ENCODE data around the gene ZNF326. TPM values are rescaled to one million over a fixed set of nuclear protein-coding genes. Genes with fewer than 3 reads are reported as not detected.

The ZNF326 gene
- total and polyA plus RNA-seq, 10 of the 15 experiments (the other 5 are each of a cell fraction or from before 2014, with no cell fraction given), result 7.1 to 29.4 (median 21.9) TPM

- TF ChIP-seq FOS (IDR thresholded peaks at IDR 0.05; ENCODE audit: borderline replicate concordance, extremely low read depth, insufficient read length) (no peak), NFXL1 (IDR thresholded peaks at IDR 0.05; ENCODE audit: borderline replicate concordance) (no peak), CHD4 (IDR thresholded peaks at IDR 0.05) (no peak), ZBED1 (IDR thresholded peaks at IDR 0.05; ENCODE audit: borderline replicate concordance) (no peak), MXI1 (IDR thresholded peaks at IDR 0.05; ENCODE audit: low read depth, low read length) (peak; percentile 82), JUND (IDR thresholded peaks at IDR 0.05; ENCODE audit: low read depth, low read length) (no peak), HDAC6 (IDR thresholded peaks at IDR 0.05; ENCODE audit: unreplicated experiment) (no peak), SIN3A (IDR thresholded peaks at IDR 0.05; ENCODE audit: low read depth, low read length) (no peak; the same call in 1 of the 2 replicates), BCL11A (IDR thresholded peaks at IDR 0.05; ENCODE audit: low read depth, low read length) (no peak), ZNF207 (IDR thresholded peaks at IDR 0.05; ENCODE audit: borderline replicate concordance) (no peak), IKZF1 (conservative IDR thresholded peaks at IDR 0.05) (peak; percentile 90), POLR2AphosphoS2 (IDR thresholded peaks at IDR 0.05; ENCODE audit: low read depth, low read length) (peak; percentile 69; the same call in 1 of the 2 replicates), ZNF24 (IDR thresholded peaks at IDR 0.05) (no peak), SRF (IDR thresholded peaks at IDR 0.05; ENCODE audit: low read depth in 2 of 2, low read length in 2 of 2) (no peak), MYC (IDR thresholded peaks at IDR 0.05; ENCODE audit: insufficient read depth, insufficient read length, insufficient replicate concordance, low read length, severe bottlenecking) (peak; percentile 61), FOXK2 (IDR thresholded peaks at IDR 0.05) (no peak), TCF3 (IDR thresholded peaks at IDR 0.05; ENCODE audit: borderline replicate concordance, insufficient read depth, low read depth, low read length) (peak; percentile 75; the same call in 1 of the 2 replicates), ZSCAN29 (IDR thresholded peaks at IDR 0.05) (no peak), TARDBP (IDR thresholded peaks at IDR 0.05; ENCODE audit: borderline replicate concordance) (0 out of 2 replicates have a peak, but pooled peaks have one; percentile 25), ZNF384 (IDR thresholded peaks at IDR 0.05; ENCODE audit: borderline replicate concordance, low read depth, low read length) (no peak)
- TF ChIP-seq, protein P1, sequence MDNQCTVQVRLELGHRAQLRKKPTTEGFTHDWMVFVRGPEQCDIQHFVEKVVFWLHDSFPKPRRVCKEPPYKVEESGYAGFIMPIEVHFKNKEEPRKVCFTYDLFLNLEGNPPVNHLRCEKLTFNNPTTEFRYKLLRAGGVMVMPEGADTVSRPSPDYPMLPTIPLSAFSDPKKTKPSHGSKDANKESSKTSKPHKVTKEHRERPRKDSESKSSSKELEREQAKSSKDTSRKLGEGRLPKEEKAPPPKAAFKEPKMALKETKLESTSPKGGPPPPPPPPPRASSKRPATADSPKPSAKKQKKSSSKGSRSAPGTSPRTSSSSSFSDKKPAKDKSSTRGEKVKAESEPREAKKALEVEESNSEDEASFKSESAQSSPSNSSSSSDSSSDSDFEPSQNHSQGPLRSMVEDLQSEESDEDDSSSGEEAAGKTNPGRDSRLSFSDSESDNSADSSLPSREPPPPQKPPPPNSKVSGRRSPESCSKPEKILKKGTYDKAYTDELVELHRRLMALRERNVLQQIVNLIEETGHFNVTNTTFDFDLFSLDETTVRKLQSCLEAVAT (IDR thresholded peaks at IDR 0.05), result no peak
- TF ChIP-seq, protein P2, sequence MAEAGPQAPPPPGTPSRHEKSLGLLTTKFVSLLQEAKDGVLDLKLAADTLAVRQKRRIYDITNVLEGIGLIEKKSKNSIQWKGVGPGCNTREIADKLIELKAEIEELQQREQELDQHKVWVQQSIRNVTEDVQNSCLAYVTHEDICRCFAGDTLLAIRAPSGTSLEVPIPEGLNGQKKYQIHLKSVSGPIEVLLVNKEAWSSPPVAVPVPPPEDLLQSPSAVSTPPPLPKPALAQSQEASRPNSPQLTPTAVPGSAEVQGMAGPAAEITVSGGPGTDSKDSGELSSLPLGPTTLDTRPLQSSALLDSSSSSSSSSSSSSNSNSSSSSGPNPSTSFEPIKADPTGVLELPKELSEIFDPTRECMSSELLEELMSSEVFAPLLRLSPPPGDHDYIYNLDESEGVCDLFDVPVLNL (IDR thresholded peaks at IDR 0.05; ENCODE audit: low read depth, low read length), result peak; percentile 70
- TF ChIP-seq, protein P3, sequence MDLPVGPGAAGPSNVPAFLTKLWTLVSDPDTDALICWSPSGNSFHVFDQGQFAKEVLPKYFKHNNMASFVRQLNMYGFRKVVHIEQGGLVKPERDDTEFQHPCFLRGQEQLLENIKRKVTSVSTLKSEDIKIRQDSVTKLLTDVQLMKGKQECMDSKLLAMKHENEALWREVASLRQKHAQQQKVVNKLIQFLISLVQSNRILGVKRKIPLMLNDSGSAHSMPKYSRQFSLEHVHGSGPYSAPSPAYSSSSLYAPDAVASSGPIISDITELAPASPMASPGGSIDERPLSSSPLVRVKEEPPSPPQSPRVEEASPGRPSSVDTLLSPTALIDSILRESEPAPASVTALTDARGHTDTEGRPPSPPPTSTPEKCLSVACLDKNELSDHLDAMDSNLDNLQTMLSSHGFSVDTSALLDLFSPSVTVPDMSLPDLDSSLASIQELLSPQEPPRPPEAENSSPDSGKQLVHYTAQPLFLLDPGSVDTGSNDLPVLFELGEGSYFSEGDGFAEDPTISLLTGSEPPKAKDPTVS (IDR thresholded peaks at IDR 0.05; ENCODE audit: low read depth, low read length), result no peak
- TF ChIP-seq, protein P4, sequence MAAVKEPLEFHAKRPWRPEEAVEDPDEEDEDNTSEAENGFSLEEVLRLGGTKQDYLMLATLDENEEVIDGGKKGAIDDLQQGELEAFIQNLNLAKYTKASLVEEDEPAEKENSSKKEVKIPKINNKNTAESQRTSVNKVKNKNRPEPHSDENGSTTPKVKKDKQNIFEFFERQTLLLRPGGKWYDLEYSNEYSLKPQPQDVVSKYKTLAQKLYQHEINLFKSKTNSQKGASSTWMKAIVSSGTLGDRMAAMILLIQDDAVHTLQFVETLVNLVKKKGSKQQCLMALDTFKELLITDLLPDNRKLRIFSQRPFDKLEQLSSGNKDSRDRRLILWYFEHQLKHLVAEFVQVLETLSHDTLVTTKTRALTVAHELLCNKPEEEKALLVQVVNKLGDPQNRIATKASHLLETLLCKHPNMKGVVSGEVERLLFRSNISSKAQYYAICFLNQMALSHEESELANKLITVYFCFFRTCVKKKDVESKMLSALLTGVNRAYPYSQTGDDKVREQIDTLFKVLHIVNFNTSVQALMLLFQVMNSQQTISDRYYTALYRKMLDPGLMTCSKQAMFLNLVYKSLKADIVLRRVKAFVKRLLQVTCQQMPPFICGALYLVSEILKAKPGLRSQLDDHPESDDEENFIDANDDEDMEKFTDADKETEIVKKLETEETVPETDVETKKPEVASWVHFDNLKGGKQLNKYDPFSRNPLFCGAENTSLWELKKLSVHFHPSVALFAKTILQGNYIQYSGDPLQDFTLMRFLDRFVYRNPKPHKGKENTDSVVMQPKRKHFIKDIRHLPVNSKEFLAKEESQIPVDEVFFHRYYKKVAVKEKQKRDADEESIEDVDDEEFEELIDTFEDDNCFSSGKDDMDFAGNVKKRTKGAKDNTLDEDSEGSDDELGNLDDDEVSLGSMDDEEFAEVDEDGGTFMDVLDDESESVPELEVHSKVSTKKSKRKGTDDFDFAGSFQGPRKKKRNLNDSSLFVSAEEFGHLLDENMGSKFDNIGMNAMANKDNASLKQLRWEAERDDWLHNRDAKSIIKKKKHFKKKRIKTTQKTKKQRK (IDR thresholded peaks at IDR 0.05; ENCODE audit: low read depth, low read length), result no peak
Measured at GRCh38 chr1:89994805-89995597, at the start of gene ZNF326 (continued).
